Measurements from ENCODE around the gene MPP2.
A peak's percentile ranks its signal among the peaks of the same experiment; 100 is the strongest.
"Not testable (repeated sequence)": the region's sequence is repeated elsewhere in the genome, so short reads cannot be mapped to it uniquely, and the experiment has no call there.

The MPP2 gene

GRCh38 chr17:43901861-43902589, 5.3 kb downstream of the MPP2 start:
- DNase-seq (ENCODE audit: low spot score): no peak

DNA sequence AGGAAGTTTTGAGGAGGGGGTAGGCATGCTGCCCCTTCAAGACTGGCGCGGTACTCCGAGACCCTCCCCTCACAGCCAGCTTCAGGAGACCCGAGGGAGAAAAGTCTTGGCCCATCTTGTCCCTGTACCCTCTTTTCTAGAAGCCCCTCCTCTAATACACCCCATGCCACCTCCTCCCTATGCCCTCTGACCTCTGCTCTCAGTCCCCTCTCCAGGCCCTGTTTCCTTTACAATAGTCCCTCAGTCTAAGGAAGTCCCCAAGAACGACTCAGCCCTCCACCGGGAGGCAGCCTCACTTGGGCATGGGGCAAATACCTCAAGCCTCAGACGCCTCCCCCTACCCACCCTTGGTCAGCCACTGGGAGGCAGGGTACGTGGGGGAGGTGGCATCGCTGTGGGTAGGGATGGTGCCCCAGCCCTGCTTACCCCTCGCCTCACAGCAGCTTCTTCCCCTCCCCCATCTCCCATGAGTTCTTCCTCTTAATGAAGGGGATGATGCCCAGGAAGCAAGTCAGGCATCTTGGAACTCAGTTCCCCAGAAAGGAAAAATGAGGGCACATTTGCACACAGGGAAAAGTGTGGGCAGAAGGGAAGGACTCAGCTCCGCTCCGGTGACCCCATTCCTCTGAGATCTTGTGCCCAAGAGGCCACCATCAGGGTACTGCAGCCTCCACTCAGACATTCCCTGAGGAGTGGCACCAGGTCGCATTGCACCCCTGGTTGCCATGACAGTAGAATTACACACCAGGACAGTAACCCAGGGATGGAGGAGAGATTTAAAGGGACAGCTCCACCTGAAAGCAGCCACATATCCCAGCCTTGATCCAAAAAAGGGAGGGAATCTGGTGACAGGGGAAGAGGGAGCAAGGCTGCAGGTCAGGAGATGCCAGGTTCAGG, 6.2 kb downstream of the MPP2 start:
- no peak for DNase-seq (ENCODE audit: low spot score)

DNA sequence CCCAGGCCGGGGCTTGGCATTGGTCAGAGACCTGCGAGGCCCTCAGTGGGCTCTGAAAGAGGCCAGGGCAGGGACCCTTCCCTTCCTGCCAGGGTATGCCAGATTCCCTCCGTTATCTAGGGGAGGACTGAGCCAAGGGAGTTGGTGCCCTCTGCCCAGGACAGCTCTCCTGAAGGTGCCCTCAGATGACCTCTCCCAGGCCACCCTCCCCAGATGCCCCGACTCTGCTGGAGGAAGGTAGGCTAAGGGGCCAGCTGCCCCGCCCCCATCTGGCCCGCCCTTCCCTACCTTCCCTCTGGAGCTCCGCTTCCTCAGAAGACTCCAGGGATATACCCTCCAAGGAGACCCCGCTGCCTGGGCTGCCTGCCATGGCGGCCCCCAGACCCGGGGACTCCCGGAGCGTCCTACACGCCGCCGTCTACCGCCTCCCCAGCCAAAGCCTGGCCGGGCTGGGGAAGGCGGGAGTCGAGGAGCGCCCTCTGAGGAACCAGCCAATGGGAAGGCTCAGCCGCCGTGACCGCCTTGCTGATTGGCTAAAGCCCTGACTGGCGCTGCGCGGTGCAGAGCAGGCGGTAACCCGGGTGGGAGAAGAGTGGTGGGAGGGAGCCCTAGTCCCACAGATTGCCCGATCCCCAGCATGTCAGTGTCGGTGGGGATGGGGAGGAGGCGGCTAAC, 7.0 kb downstream of the MPP2 start:
- peak; percentile 98 for DNase-seq (ENCODE audit: low spot score)

GRCh38 chr17:43898446-43898845, 8.9 kb downstream of the MPP2 start:
- DNase-seq (ENCODE audit: low spot score): no peak

DNA sequence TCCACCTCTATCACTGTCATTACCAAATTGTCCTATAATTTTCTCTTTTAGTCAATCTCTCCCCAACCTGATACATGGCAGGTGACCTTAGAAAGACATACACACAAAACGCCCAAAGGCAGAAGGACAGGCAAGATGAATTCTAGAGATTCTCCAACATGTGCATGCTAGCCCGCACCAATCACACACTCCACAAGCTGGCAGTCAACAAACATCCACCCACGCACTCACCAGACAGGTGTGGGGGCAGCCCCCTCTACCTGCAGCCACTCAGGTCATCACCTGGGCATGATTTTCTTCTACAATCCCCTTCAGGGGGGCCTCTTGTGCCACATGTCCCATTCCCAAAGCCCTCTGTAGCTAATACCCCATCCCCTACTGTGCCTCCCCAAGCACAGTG, 9.5 kb downstream of the MPP2 start:
- no peak for DNase-seq (ENCODE audit: low spot score)

DNA sequence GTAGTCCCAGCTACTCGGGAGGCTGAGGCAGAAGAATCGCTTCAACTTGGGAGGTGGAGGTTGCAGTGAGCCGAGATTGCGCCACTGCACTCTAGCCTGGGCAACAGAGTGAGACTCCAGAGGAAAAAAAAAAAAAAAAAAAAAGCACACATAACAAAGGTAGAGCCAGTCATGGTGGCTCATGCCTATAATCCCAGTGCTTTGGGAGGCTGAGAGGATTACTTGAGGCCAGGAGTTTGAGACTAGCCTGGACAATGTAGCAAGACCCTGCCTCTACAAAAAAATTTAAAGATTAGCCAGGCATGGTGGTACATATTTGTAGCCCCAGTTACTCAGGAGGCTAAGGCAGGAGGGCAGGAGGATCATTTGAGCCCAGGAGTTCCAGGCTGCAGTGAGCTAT, 12.8 kb downstream of the MPP2 start:
- DNase-seq (ENCODE audit: low spot score): not testable (repeated sequence)

- DNase-seq (ENCODE audit: low spot score): no peak
These were observed 14.7 kb downstream of the MPP2 start for GRCh38 chr17:43892647-43892952.

DNA sequence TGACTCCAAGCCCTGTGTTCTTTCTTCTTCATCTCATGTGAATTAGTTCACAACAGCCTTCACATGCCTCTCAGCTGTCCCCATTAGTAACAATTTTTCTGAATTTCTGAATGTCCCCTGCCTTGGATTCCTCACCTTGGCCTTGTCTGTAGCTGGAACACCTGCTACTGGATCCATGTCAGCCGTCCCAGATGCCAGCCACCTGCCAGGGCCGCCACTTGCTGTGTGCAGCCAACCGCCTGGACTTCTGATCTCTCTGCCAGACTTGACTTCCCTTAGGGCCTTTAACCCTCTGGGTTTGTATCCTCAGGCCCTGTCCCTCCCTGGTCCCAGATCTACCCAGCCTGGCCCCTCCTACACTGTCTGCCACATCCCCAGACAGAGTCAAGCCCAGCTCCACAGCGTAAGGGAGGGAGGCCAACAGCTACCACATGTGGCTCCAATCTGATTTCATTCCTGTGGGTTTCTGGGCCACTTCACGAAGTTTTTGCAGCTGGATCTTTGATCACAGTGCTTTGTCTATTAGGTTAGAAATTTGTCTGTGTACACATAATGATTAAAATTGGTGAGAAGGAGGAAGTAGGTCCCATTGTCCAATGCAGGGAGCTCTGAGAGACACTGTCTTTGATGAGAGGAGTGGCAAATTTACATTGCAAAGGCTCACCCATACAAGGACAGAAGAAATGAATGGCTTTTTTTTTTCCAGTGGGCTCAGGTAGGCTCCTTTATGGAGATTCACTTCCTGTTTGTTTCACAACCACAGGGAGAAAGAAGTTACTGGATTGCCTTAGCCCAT, 15.3 kb downstream of the MPP2 start:
- peak; percentile 82 for DNase-seq (ENCODE audit: low spot score)

- no peak for DNase-seq (ENCODE audit: low spot score)
These were observed 17.1 kb downstream of the MPP2 start for GRCh38 chr17:43890240-43890639.

DNA sequence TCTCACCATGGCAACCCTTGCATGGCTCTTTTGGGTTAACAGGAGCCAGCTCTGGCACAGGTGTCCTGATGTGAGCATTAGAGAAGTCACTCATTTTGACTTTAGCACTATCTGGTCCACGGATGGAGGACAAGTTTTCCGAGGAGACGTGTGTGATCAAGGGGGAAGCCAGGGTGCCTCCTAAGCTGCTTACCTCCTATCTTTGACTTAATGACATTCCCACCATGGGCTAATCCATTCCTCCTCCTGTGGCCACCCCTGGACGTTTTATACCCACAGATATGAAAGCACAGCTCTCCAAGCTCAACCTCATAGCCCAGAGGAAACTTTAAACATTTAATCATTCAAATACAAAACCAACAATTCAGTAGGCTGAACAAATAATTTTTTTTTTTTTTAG, 18.8 kb downstream of the MPP2 start:
- no peak for DNase-seq (ENCODE audit: low spot score)

GRCh38 chr17:43882761-43883415, 24.4 kb downstream of the MPP2 start:
- no peak for DNase-seq (ENCODE audit: low spot score)

GRCh38 chr17:43881758-43882505, 25.4 kb downstream of the MPP2 start:
- no peak for DNase-seq (ENCODE audit: low spot score)

GRCh38 chr17:43881181-43881580, 26.2 kb downstream of the MPP2 start:
- DNase-seq (ENCODE audit: low spot score): no peak

- DNase-seq (ENCODE audit: low spot score): peak; percentile 31
These were observed 26.8 kb downstream of the MPP2 start for GRCh38 chr17:43880420-43880991.

- DNase-seq (ENCODE audit: low spot score): no peak
These were observed 27.5 kb downstream of the MPP2 start for GRCh38 chr17:43879723-43880419.

GRCh38 chr17:43878260-43879175, 28.8 kb downstream of the MPP2 start:
- DNase-seq (ENCODE audit: low spot score): peak; percentile 96

- no peak for DNase-seq (ENCODE audit: low spot score)
These were observed 29.7 kb downstream of the MPP2 start for GRCh38 chr17:43877451-43878155.

- no peak for DNase-seq (ENCODE audit: low spot score)
These were observed 30.3 kb downstream of the MPP2 start for GRCh38 chr17:43877031-43877430.
